OCI-LY3 (cell line): Measurements from ENCODE around the gene LAD1.

Experiments used
- H2AFZ ChIP-seq: fragments of 200-600, 300-600 bp; shearing (Covaris generic); 2 replicates; pipeline ENCODE4 v1.6.0; 2014; ENCODE audit warnings: antibody characterized with exemption, low read depth, low read length
- H3K27ac ChIP-seq: fragments of 200-600, 300-600 bp; sonication (generic); 2 replicates; pipeline ENCODE4 v1.5.1; 2014; ENCODE audit warnings: mild to moderate bottlenecking, low read length, moderate library complexity, mixed read lengths
- H3K27me3 ChIP-seq: fragments of 200-600, 300-600 bp; sonication (generic); 2 replicates; pipeline ENCODE4 v1.6.1; 2014; ENCODE audit warnings: low read depth, low read length, mixed read lengths
- H3K36me3 ChIP-seq: fragments of 200-600, 300-600 bp; sonication (generic); replicated peaks from 2 replicates; pipeline ENCODE3; 2014; ENCODE audit warnings: low read depth, low read length, mixed read lengths
- H3K4me1 ChIP-seq: fragments of 300-600, 200-600 bp; sonication (generic); 2 replicates; pipeline ENCODE4 v1.6.1; 2014; ENCODE audit warnings: low read length, mixed read lengths
- H3K4me2 ChIP-seq: fragments of 200-600, 300-600 bp; sonication (generic); 2 replicates; pipeline ENCODE4 v1.6.1; 2014; ENCODE audit warnings: low read length, mixed read lengths
- H3K4me3 ChIP-seq: fragments of 300-600, 200-600 bp; sonication (generic); 2 replicates; pipeline ENCODE4 v1.5.1; 2014; ENCODE audit warnings: antibody characterized with exemption, mild to moderate bottlenecking, low read length, moderate library complexity
- H3K79me2 ChIP-seq: fragments of 300-600, 200-600 bp; shearing (Covaris generic); 2 replicates; pipeline ENCODE4 v1.6.1; 2014; ENCODE audit warnings: mild to moderate bottlenecking, low read length, mixed read lengths
- H3K9ac ChIP-seq: fragments of 300-600, 200-600 bp; shearing (Covaris generic); 2 replicates; pipeline ENCODE4 v1.6.0; 2014; ENCODE audit warnings: mild to moderate bottlenecking, low read length, moderate library complexity
- H3K9me3 ChIP-seq: fragments of 200-600, 300-600 bp; shearing (Covaris generic); 2 replicates; pipeline ENCODE4 v1.6.1; 2014; ENCODE audit warnings: low read length, mixed read lengths; ENCODE audit not compliant: insufficient read depth
- H4K20me1 ChIP-seq: fragments of 200-600, 300-600 bp; sonication (generic); 2 replicates; pipeline ENCODE4 v1.6.1; 2016; ENCODE audit warnings: low read length, mixed read lengths; ENCODE audit not compliant: insufficient read depth
- CTCF ChIP-seq: fragments of 200-600, 300-600 bp; sonication (generic); IDR thresholded peaks from 2 replicates; pipeline ENCODE4 v1.5.1; 2014; ENCODE audit warnings: antibody characterized with exemption, low read length, low read depth
- EZH2phosphoT487 ChIP-seq: fragments of 200-600 bp; shearing (Covaris generic); IDR thresholded peaks from 2 replicates; pipeline ENCODE4 v1.6.1; 2018; ENCODE audit warnings: antibody characterized with exemption, mixed run types, low read depth

LAD1 gene

DNA sequence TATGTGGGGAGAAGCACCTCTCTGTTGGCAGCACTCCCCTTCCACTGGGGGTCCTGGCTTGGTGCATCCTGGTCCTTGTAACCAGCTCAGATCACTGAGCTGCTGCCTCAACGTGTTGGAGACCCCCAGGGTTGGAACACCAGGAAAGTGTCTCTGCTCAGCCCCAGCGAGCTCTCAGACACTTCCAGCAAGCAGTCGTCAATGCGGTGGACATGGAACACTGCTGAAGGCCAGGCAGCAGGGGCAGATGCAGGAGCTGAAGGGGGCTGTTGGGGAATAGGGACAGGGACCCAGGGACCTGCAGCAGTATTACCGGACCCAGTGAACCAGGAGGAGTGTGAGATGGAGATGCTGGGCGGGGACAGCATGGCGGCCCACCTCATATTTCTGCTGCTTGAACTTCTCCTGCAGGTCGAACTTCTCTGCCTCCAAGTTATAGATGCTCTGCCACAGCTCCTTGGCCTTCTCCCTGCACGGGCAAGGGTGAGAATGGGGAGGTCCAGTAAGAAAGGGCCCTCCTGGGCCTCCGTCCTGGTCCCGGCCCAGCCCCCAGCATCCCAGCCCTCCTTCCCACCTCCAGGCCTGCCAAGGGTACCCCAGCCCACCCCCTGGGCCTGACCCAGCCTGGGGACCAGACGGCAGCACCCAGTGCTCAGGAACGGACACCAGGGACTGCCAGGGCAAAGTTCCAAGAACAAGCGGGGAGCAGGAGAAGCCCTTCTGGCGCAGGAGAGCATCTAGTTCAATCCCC lies 38.0 kb downstream of the LAD1 start:
- Histone ChIP-seq H2AFZ (no peak overlapping the region), H4K20me1 (no peaks in the 10 kb centered on the region), H3K4me3 (no peak overlapping the region), H3K79me2 (no peaks in the 10 kb centered on the region), H3K36me3 (no peaks in the 10 kb centered on the region), H3K27me3 (peaks cover 38% of the 10 kb centered on the region), H3K4me2 (no peak overlapping the region), H3K4me1 (no peaks in the 10 kb centered on the region), H3K27ac (no peak overlapping the region), H3K9ac (no peak overlapping the region), H3K9me3 (no peaks in the 10 kb centered on the region)
- no peak for TF ChIP-seq CTCF
- no peak for TF ChIP-seq EZH2phosphoT487

DNA sequence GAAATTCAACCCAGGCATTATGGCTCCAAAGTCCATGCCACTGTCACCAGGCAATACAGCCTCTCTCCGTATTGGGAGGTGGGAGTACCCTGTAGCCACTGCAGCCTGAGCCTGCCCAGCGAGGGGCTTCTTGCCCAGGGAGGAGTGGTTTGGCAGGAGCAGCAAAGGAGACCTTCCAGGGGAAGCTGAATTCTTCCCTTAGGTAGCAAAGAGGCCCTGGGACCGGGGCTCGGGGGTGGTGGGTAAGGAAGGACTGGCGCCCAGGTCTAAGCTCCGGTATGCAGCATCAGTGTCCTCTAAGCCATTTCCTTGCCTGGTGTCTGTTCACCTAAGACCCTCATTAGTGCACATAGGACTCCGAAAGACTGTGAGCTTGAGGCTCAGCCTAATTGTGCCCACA lies 38.6 kb downstream of the LAD1 start:
- Histone ChIP-seq H3K4me1 (no peaks in the 10 kb centered on the region), H3K27ac (no peak overlapping the region), H3K79me2 (no peaks in the 10 kb centered on the region), H3K9me3 (no peaks in the 10 kb centered on the region), H3K27me3 (peaks cover 40% of the 10 kb centered on the region), H3K4me2 (no peak overlapping the region), H3K4me3 (no peak overlapping the region), H4K20me1 (no peaks in the 10 kb centered on the region), H2AFZ (no peak overlapping the region), H3K36me3 (no peaks in the 10 kb centered on the region), H3K9ac (no peak overlapping the region)
- TF ChIP-seq CTCF = no peak
- no peak for TF ChIP-seq EZH2phosphoT487

- H3K9me3 ChIP-seq = no peaks in the 10 kb centered on the region
- no peak overlapping the region for H3K4me2 ChIP-seq
- TF ChIP-seq EZH2phosphoT487 (no peak), CTCF (no peak)
- no peak overlapping the region for H3K9ac ChIP-seq
- H3K4me1 ChIP-seq = no peaks in the 10 kb centered on the region
- peaks cover 44% of the 10 kb centered on the region for H3K27me3 ChIP-seq
- H4K20me1 ChIP-seq = no peaks in the 10 kb centered on the region
- no peaks in the 10 kb centered on the region for H3K36me3 ChIP-seq
- no peak overlapping the region for H3K27ac ChIP-seq
- H2AFZ ChIP-seq = no peak overlapping the region
- no peaks in the 10 kb centered on the region for H3K79me2 ChIP-seq
- no peak overlapping the region for H3K4me3 ChIP-seq
Measured at GRCh38 chr1:201359873-201360210, 39.3 kb downstream of the LAD1 start.

- H3K4me2 ChIP-seq = no peak overlapping the region
- no peaks in the 10 kb centered on the region for H4K20me1 ChIP-seq
- no peaks in the 10 kb centered on the region for H3K36me3 ChIP-seq
- peaks cover 46% of the 10 kb centered on the region for H3K27me3 ChIP-seq
- H3K79me2 ChIP-seq = no peaks in the 10 kb centered on the region
- H2AFZ ChIP-seq = no peak overlapping the region
- no peak overlapping the region for H3K4me3 ChIP-seq
- H3K27ac ChIP-seq = no peak overlapping the region
- H3K9ac ChIP-seq = no peak overlapping the region
- TF ChIP-seq CTCF (no peak), EZH2phosphoT487 (no peak)
- H3K9me3 ChIP-seq = no peaks in the 10 kb centered on the region
- H3K4me1 ChIP-seq = no peaks in the 10 kb centered on the region
Measured at GRCh38 chr1:201359031-201359872, 39.9 kb downstream of the LAD1 start.
